Fibroblast of mammary gland (primary cell): Measurements from ENCODE around the gene BTBD9.

Experiments
- DNase-seq: peaks from one replicate; pipeline ENCODE4 v3.0.0-alpha.2; 2010; ENCODE audit warnings: low read depth
- H3K4me3 ChIP-seq: 2 replicates; pipeline ENCODE4 v1.5.1; 2011; ENCODE audit warnings: low read depth, mild to moderate bottlenecking, low read length, moderate library complexity; ENCODE audit not compliant: control insufficient read depth
- CTCF ChIP-seq: conservative IDR thresholded peaks from 2 replicates; pipeline ENCODE4 v1.5.1; 2011; ENCODE audit warnings: low read depth, low read length, inconsistent platforms; ENCODE audit not compliant: control insufficient read depth, insufficient read depth

Gene BTBD9

GRCh38 chr6:38177882-38178583, 461.7 kb downstream of the BTBD9 start:
- no peak for TF ChIP-seq CTCF
- H3K4me3 ChIP-seq, result no peak overlapping the region
- no peak for DNase-seq

- peak; percentile 54 for DNase-seq
- H3K4me3 ChIP-seq, result no peak overlapping the region
- TF ChIP-seq CTCF, result no peak
Measured at GRCh38 chr6:38176797-38177751, 462.7 kb downstream of the BTBD9 start.

- no peak overlapping the region for H3K4me3 ChIP-seq
- DNase-seq, result no peak
- no peak for TF ChIP-seq CTCF
Measured at GRCh38 chr6:38175786-38176185, 463.9 kb downstream of the BTBD9 start.

GRCh38 chr6:38174806-38175495, 464.8 kb downstream of the BTBD9 start:
- DNase-seq, result no peak
- no peak overlapping the region for H3K4me3 ChIP-seq
- no peak for TF ChIP-seq CTCF

GRCh38 chr6:38174315-38174714, 465.4 kb downstream of the BTBD9 start:
- no peak for DNase-seq
- no peak for TF ChIP-seq CTCF
- H3K4me3 ChIP-seq, result no peak overlapping the region

- no peak for DNase-seq
- H3K4me3 ChIP-seq, result no peak overlapping the region
- no peak for TF ChIP-seq CTCF
Measured at GRCh38 chr6:38173909-38174308, 465.8 kb downstream of the BTBD9 start.
